B cell (primary cell): Measurements from ENCODE around the gene EBF3. TPM values are rescaled to one million over a fixed set of nuclear protein-coding genes. Genes with fewer than 3 reads are reported as not detected.

Source experiments
- ATAC-seq: fragments of 200-7000 bp; cut with Tn5 transposase; one replicate; pipeline ENCODE4 v1.10.0; 2021; ENCODE audit warnings: low read depth, mild to moderate bottlenecking, moderate number of reproducible peaks, moderate library complexity
- CTCF ChIA-PET: fragments of 350-600 bp; sonication (Branson Sonifier 250); formaldehyde crosslinking; loops from one replicate; lab custom pipeline; 2021; ENCODE audit warnings: antibody characterized with exemption, inconsistent platforms; lab: Charles Lee
- POLR2A ChIA-PET: fragments of 350-600 bp; sonication (Branson Sonifier 250); formaldehyde crosslinking; loops from one replicate; lab custom pipeline; 2021; ENCODE audit warnings: antibody characterized with exemption; lab: Charles Lee
- DNase-seq: peaks from one replicate; pipeline ENCODE4 v3.0.0; 2013
- H2AFZ ChIP-seq: 2 replicates; pipeline ENCODE4 v1.6.1; 2012; ENCODE audit warnings: mild to moderate bottlenecking, low read depth, low read length; ENCODE audit not compliant: insufficient read depth, poor library complexity, severe bottlenecking
- H3K27ac ChIP-seq, 2 donors: 1 replicate in 1 of 2; 2 replicates in 1 of 2; pipeline ENCODE4 v1.5.1; 2012 to 2013; ENCODE audit warnings: low read length in 2 of 2, mild to moderate bottlenecking in 2 of 2, moderate library complexity in 1 of 2
- H3K27me3 ChIP-seq, 4 experiments: fragments of 200-600 bp in 1 of 4; sonication (generic) in 1 of 4; replicated peaks in 1 of 4; 1 replicate in 2 of 4; 2 replicates in 2 of 4; pipeline versions ENCODE4 v1.6.1 to v1.7.0; 2013 to 2016; ENCODE audit warnings: low read length in 3 of 4, mild to moderate bottlenecking in 2 of 4, mixed read lengths in 1 of 4, moderate library complexity in 1 of 4; ENCODE audit not compliant: insufficient read depth in 4 of 4, control insufficient read depth in 3 of 4; ENCODE audit errors: control extremely low read depth in 1 of 4
- H3K36me3 ChIP-seq, 2 experiments: replicated peaks in 1 of 2; 1 replicate in 1 of 2; 2 replicates in 1 of 2; pipeline versions ENCODE4 v1.6.1 to v1.7.1; 2013; ENCODE audit warnings: low read length in 1 of 2; ENCODE audit not compliant: insufficient read depth in 2 of 2, control insufficient read depth in 1 of 2; ENCODE audit errors: control extremely low read depth in 1 of 2, extremely low read depth in 1 of 2
- H3K4me1 ChIP-seq, 2 donors: fragments of 200-600 bp in 1 of 2; sonication (generic) in 1 of 2; 1 replicate in 1 of 2; 2 replicates in 1 of 2; pipeline versions ENCODE4 v1.5.1 to v1.6.1; 2013 to 2017; ENCODE audit warnings: low read length in 2 of 2; ENCODE audit not compliant: control insufficient read depth in 2 of 2, insufficient read depth in 2 of 2
- H3K4me2 ChIP-seq: replicated peaks from 2 replicates; pipeline ENCODE3; 2012; ENCODE audit warnings: mild to moderate bottlenecking, low read depth, low read length; ENCODE audit not compliant: poor library complexity, severe bottlenecking
- H3K4me3 ChIP-seq, 5 experiments: fragments of 200-600 bp in 1 of 5; sonication (generic) in 1 of 5; 1 replicate in 3 of 5; 2 replicates in 2 of 5; pipeline versions ENCODE4 v1.5.1 to v1.7.0; 2011 to 2016; ENCODE audit warnings: low read length in 4 of 5, mild to moderate bottlenecking in 4 of 5, low read depth in 2 of 5, control low read depth in 1 of 5, moderate library complexity in 1 of 5; ENCODE audit not compliant: insufficient read depth in 1 of 5; ENCODE audit errors: control extremely low read depth in 1 of 5, extremely low read depth in 1 of 5
- H3K79me2 ChIP-seq: fragments of 200-600 bp; sonication (generic); one replicate; pipeline ENCODE4 v1.6.0; 2016; ENCODE audit warnings: low read length; ENCODE audit not compliant: control insufficient read depth, insufficient read depth
- H3K9ac ChIP-seq: fragments of 200-600 bp; sonication (generic); 2 replicates; pipeline ENCODE4 v1.6.1; 2017; ENCODE audit warnings: mild to moderate bottlenecking, low read length, moderate library complexity
- H3K9me3 ChIP-seq, 3 donors: one replicate each; pipeline versions ENCODE4 v1.6.1 to v1.7.1; 2013; ENCODE audit warnings: low read length in 2 of 3; ENCODE audit not compliant: control insufficient read depth in 2 of 3, insufficient read depth in 1 of 3; ENCODE audit errors: control extremely low read depth in 1 of 3
- H4K20me1 ChIP-seq: 2 replicates; pipeline ENCODE4 v1.6.0; 2012; ENCODE audit warnings: mild to moderate bottlenecking, low read length; ENCODE audit not compliant: insufficient read depth, control insufficient read depth, poor library complexity, severe bottlenecking
- H3K27ac Mint-ChIP-seq: one replicate; pipeline ENCODE4 v1.8.0; 2021; ENCODE audit warnings: mixed read lengths
- H3K27me3 Mint-ChIP-seq: one replicate; pipeline ENCODE4 v1.8.0; 2021; ENCODE audit warnings: mixed read lengths
- H3K4me1 Mint-ChIP-seq: one replicate; pipeline ENCODE4 v1.8.0; 2021; ENCODE audit warnings: mixed read lengths
- H3K4me3 Mint-ChIP-seq: one replicate; pipeline ENCODE4 v1.8.0; 2021; ENCODE audit warnings: mixed read lengths
- H3K9me3 Mint-ChIP-seq: one replicate; pipeline ENCODE4 v1.8.0; 2022; ENCODE audit warnings: mixed read lengths; ENCODE audit not compliant: insufficient read depth
- EZH2 ChIP-seq: IDR thresholded peaks from 2 replicates; pipeline ENCODE4 v1.6.1; 2012; ENCODE audit warnings: borderline replicate concordance, low read depth, mild to moderate bottlenecking, moderate library complexity, low read length; ENCODE audit not compliant: insufficient read depth, poor library complexity, severe bottlenecking
- WGBS: methylation state at CpG from one replicate; pipeline ENCODE4 v1.1.5; 2013; ENCODE audit warnings: missing lambda C conversion rate; ENCODE audit not compliant: insufficient coverage; 5-methylcytosine and 5-hydroxymethylcytosine counted together
- intact Hi-C: fragments of 100-400 bp; cut with micrococcal nuclease; formaldehyde crosslinking; loops from one replicate; pipeline ENCODE4 v1.10.0; 2022
- polyA plus RNA-seq: library from polyadenylated mRNA; depleted of rRNA; stranded (reverse); fragments of >200 nt; gene quantifications from 2 replicates; pipeline ENCODE4 v1.2.3, GENCODE V29; 2012
- total RNA-seq, 2 donors: library from RNA; stranded (reverse); fragments of 120-200 nt in 1 of 2; gene quantifications; 1 replicate in 1 of 2; 2 replicates in 1 of 2; pipeline versions ENCODE4 v1.2.3 to v1.2.4, GENCODE V29; 2013 to 2022
- TF ChIP-seq, protein P1 (sequence below): fragments of 200-600 bp; IDR thresholded peaks from one replicate; pipeline ENCODE4 v1.8.0; 2022; ENCODE audit warnings: antibody characterized with exemption, mild to moderate bottlenecking

EBF3 gene
- total and polyA plus RNA-seq, 2 donors (not counting 1 experiment from before 2014, with no cell fraction given): not detected

DNA sequence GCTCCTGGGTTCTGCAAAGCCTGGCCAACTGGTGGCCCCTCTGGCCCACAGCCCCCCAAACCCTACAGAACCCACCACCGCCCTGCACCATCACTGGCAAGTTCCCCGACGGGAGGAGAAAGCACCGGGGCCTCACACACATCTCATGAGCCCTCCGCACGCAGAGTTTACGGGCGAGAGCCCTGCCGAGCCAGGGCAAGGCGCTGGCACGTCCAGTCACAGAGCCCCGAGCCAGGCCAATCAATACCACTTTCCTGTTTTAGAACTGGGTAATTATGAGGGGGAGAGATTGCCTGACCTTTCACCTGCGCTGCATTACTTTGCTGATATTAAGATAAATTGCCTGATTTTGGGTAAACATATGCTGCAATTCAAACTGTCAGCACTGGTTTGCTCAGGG, 113.3 kb downstream of the EBF3 start:
- no peak overlapping the region for H3K4me3 Mint-ChIP-seq
- Histone ChIP-seq H3K9me3 (peaks cover 0 to under 1% (median 0%) of the 10 kb centered on the region in 3 donors), H3K4me1 (no peaks in the 10 kb centered on the region), H3K27me3 (peaks cover 0 to 3% (median 0%) of the 10 kb centered on the region in 4 experiments), H3K4me2 (no peak overlapping the region), H3K27ac (no peak overlapping the region), H3K36me3 (no peaks in the 10 kb centered on the region), H3K9ac (no peak overlapping the region), H3K79me2 (no peaks in the 10 kb centered on the region), H3K4me3 (no peak overlapping the region), H2AFZ (no peak overlapping the region), H4K20me1 (no peaks in the 10 kb centered on the region)
- no peak overlapping the region for H3K27ac Mint-ChIP-seq
- POLR2A ChIA-PET: no interaction called here
- no peak for DNase-seq
- WGBS: 84% methylated on average over 5 of the region's 13 CpGs
- ATAC-seq: no peak
- TF ChIP-seq, protein P1, sequence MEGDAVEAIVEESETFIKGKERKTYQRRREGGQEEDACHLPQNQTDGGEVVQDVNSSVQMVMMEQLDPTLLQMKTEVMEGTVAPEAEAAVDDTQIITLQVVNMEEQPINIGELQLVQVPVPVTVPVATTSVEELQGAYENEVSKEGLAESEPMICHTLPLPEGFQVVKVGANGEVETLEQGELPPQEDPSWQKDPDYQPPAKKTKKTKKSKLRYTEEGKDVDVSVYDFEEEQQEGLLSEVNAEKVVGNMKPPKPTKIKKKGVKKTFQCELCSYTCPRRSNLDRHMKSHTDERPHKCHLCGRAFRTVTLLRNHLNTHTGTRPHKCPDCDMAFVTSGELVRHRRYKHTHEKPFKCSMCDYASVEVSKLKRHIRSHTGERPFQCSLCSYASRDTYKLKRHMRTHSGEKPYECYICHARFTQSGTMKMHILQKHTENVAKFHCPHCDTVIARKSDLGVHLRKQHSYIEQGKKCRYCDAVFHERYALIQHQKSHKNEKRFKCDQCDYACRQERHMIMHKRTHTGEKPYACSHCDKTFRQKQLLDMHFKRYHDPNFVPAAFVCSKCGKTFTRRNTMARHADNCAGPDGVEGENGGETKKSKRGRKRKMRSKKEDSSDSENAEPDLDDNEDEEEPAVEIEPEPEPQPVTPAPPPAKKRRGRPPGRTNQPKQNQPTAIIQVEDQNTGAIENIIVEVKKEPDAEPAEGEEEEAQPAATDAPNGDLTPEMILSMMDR: no peak
- no peak for TF ChIP-seq EZH2
- intact Hi-C loops: no loop called here
- CTCF ChIA-PET: no interaction called here
- no peaks in the 10 kb centered on the region for H3K4me1 Mint-ChIP-seq
- H3K9me3 Mint-ChIP-seq: no peaks in the 10 kb centered on the region
- H3K27me3 Mint-ChIP-seq: no peaks in the 10 kb centered on the region

DNA sequence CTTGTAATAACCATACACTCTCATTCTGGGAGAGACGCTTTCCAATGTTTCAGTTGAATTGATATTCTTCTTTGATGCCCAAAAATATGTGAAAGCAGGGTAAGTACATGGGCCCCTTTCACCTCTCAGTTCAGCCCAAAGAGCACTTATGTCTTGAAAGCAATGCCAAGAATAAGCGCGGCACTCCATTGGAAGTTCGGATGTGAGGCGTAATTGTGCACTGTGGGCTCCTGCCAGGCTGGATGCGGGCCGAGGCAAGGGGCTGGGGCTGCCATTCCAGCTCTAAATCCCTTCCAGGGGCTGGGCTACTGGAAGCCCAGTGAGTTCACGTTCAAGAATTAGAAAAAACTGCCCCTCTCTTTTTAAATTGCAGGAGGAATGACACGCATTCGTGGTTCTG, 113.8 kb downstream of the EBF3 start:
- Mint-ChIP-seq H3K4me1 (no peaks in the 10 kb centered on the region), H3K4me3 (no peak overlapping the region), H3K27ac (no peak overlapping the region), H3K9me3 (no peaks in the 10 kb centered on the region), H3K27me3 (no peaks in the 10 kb centered on the region)
- Histone ChIP-seq H2AFZ (no peak overlapping the region), H3K79me2 (no peaks in the 10 kb centered on the region), H3K36me3 (no peaks in the 10 kb centered on the region), H3K4me3 (no peak overlapping the region), H3K4me2 (no peak overlapping the region), H3K9ac (no peak overlapping the region), H3K27me3 (peaks cover 0 to 3% (median 0%) of the 10 kb centered on the region in 4 experiments), H3K9me3 (no peaks in the 10 kb centered on the region), H4K20me1 (no peaks in the 10 kb centered on the region), H3K4me1 (no peaks in the 10 kb centered on the region), H3K27ac (no peak overlapping the region)
- 92% methylated on average over 9 of the region's 10 CpGs for WGBS
- ATAC-seq: no peak
- CTCF ChIA-PET: no interaction called here
- TF ChIP-seq, protein P1: no peak
- TF ChIP-seq EZH2: no peak
- DNase-seq: no peak
- POLR2A ChIA-PET: no interaction called here
- intact Hi-C loops: no loop called here
